Cardiac fibroblast (primary cell): ENCODE data around the gene COL25A1.
A peak's percentile ranks its signal among the peaks of the same experiment; 100 is the strongest.

Experiments used
- DNase-seq, 2 donors: peaks; one replicate each; pipeline versions ENCODE4 v3.0.0 to v3.0.0-alpha.2; 2010; ENCODE audit warnings: low read depth in 2 of 2
- H3K4me3 ChIP-seq, 2 donors: replicated peaks in 1 of 2; 1 replicate in 1 of 2; 2 replicates in 1 of 2; pipeline ENCODE4 v1.5.1; 2011; ENCODE audit warnings: low read depth in 2 of 2, low read length in 2 of 2, mild to moderate bottlenecking in 2 of 2, moderate library complexity in 1 of 2
- CTCF ChIP-seq: IDR thresholded peaks from one replicate; pipeline ENCODE4 v1.5.1; 2011; ENCODE audit warnings: low read depth, mild to moderate bottlenecking, low read length, inconsistent platforms

Gene COL25A1

GRCh38 chr4:109248322-109248900 is 54.0 kb downstream of the COL25A1 start:
- no peak overlapping the region for H3K4me3 ChIP-seq
- TF ChIP-seq CTCF: no peak
- DNase-seq: no peak

GRCh38 chr4:109243871-109244270 is 58.6 kb downstream of the COL25A1 start:
- no peak overlapping the region for H3K4me3 ChIP-seq
- TF ChIP-seq CTCF: no peak
- no peak for DNase-seq

DNA sequence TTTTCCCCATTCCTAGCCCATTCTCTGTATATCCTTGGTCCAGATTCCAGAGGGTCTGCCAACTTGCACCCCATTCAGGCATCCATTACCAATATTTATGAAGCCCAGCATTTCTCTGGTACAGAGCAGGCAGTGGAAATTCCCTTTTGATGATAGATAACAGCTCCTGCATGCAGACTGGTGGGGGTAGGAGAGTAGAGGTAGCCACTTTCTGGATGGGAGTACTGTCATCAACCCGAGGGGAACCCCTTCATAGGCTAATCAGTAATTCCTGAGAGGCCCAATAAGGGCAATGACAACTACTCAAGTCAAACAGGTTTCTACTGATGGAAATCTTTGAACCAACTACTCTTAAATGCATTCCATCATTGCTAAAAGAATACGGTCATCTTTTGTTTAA is 63.7 kb downstream of the COL25A1 start:
- H3K4me3 ChIP-seq: no peak overlapping the region
- DNase-seq: no peak
- TF ChIP-seq CTCF: no peak

DNA sequence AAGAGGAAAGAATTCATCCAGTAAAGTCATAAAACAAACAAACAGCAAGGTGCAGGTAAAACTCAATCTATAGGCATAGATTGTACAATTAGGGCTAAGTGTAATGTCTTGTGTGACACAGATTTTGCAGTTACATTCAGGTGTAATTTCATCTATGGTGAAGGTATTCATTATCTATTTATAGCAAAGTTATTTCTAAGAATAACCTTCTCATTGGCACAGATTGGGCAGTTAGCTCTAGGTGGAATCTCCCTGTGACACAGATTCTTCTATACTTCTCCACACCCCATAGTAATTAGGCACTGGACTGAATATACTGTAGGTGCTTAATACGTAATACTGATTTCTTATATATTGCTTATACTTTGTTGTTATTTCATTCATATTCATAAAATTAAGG is 66.8 kb downstream of the COL25A1 start:
- TF ChIP-seq CTCF: no peak
- no peak for DNase-seq
- H3K4me3 ChIP-seq: no peak overlapping the region

DNA sequence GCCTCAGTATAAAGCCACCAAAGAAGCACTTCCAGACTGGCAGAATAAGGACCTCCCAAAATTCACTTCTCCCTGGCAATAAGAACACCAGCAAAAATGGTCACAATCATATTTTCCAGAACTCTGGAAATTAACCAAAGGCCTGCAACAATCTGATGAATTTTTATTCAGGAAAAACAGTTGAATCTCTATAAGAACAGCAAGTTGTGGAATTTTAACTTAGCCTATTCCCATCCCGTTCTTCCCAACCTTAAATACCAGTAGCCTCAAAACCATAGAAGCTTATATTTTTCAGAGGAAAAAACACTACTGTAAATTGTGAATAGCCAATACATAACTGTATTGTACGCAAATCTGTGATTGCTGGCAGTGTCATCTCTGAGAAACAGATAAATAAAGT is 67.9 kb downstream of the COL25A1 start:
- TF ChIP-seq CTCF: no peak
- H3K4me3 ChIP-seq: no peak overlapping the region
- no peak for DNase-seq

GRCh38 chr4:109233570-109233969 is 68.9 kb downstream of the COL25A1 start:
- DNase-seq: peak in 1 of 2 donors; percentile 14
- no peak for TF ChIP-seq CTCF
- no peak overlapping the region for H3K4me3 ChIP-seq

GRCh38 chr4:109232681-109233080 is 69.8 kb downstream of the COL25A1 start:
- H3K4me3 ChIP-seq: no peak overlapping the region
- DNase-seq: no peak
- no peak for TF ChIP-seq CTCF
